CD14-positive monocyte (primary cell): ENCODE data around the gene PNO1. TPM values are rescaled to one million over a fixed set of nuclear protein-coding genes. Genes with fewer than 3 reads are reported as not detected.

Source experiments
- DNase-seq, 3 donors: peaks; one replicate each; pipeline ENCODE4 v3.0.0-alpha.2; 2011 to 2022
- H2AFZ ChIP-seq: 2 replicates; pipeline ENCODE4 v1.6.0; 2012; ENCODE audit warnings: mild to moderate bottlenecking, low read depth, low read length, inconsistent platforms; ENCODE audit not compliant: insufficient read depth, poor library complexity, severe bottlenecking
- H3K27ac ChIP-seq, 2 donors: 1 replicate in 1 of 2; 2 replicates in 1 of 2; pipeline ENCODE4 v1.5.1; 2012 to 2013; ENCODE audit warnings: low read length in 2 of 2, control low read depth in 1 of 2, inconsistent platforms in 1 of 2, low read depth in 1 of 2, mild to moderate bottlenecking in 1 of 2
- H3K27me3 ChIP-seq, 2 donors: one replicate each; pipeline versions ENCODE4 v1.6.0 to v1.6.1; 2011 to 2013; ENCODE audit warnings: low read length in 2 of 2; ENCODE audit not compliant: control insufficient read depth in 2 of 2, insufficient read depth in 2 of 2
- H3K36me3 ChIP-seq, 2 donors: replicated peaks in 1 of 2; 1 replicate in 1 of 2; 2 replicates in 1 of 2; pipeline versions ENCODE4 v1.5.1 to v1.6.1; 2012 to 2013; ENCODE audit warnings: low read length in 2 of 2, control low read depth in 1 of 2, inconsistent platforms in 1 of 2, mild to moderate bottlenecking in 1 of 2; ENCODE audit not compliant: insufficient read depth in 2 of 2, control insufficient read depth in 1 of 2
- H3K4me1 ChIP-seq, 2 donors: 1 replicate in 1 of 2; 2 replicates in 1 of 2; pipeline versions ENCODE4 v1.5.1 to v1.6.1; 2012 to 2013; ENCODE audit warnings: low read length in 2 of 2, control low read depth in 1 of 2, inconsistent platforms in 1 of 2, mild to moderate bottlenecking in 1 of 2, moderate library complexity in 1 of 2; ENCODE audit not compliant: insufficient read depth in 2 of 2, control insufficient read depth in 1 of 2
- H3K4me2 ChIP-seq: replicated peaks from 2 replicates; pipeline ENCODE3; 2012; ENCODE audit warnings: low read length, moderate library complexity, mild to moderate bottlenecking; ENCODE audit not compliant: poor library complexity, severe bottlenecking; ENCODE audit errors: extremely low read depth
- H3K4me3 ChIP-seq, 3 experiments: fragments of 200-600 bp in 1 of 3; sonication (generic) in 1 of 3; replicated peaks in 1 of 3; 1 replicate in 2 of 3; 2 replicates in 1 of 3; pipeline ENCODE4 v1.5.1; 2011 to 2013; ENCODE audit warnings: low read length in 3 of 3, mild to moderate bottlenecking in 3 of 3, control low read depth in 2 of 3, low read depth in 2 of 3, inconsistent platforms in 1 of 3, moderate library complexity in 1 of 3
- H3K79me2 ChIP-seq: 2 replicates; pipeline ENCODE4 v1.6.0; 2012; ENCODE audit warnings: mild to moderate bottlenecking, control low read depth, inconsistent platforms, low read length, moderate library complexity; ENCODE audit not compliant: insufficient read depth
- H3K9ac ChIP-seq: 2 replicates; pipeline ENCODE4 v1.6.0; 2017; ENCODE audit warnings: low read length, mild to moderate bottlenecking; ENCODE audit not compliant: insufficient read depth, poor library complexity, severe bottlenecking
- H3K9me3 ChIP-seq, 2 donors: replicated peaks in 1 of 2; 1 replicate in 1 of 2; 2 replicates in 1 of 2; pipeline versions ENCODE4 v1.5.1 to v1.6.1; 2012 to 2013; ENCODE audit warnings: low read length in 2 of 2, control low read depth in 1 of 2; ENCODE audit not compliant: control insufficient read depth in 1 of 2, insufficient read depth in 1 of 2
- H4K20me1 ChIP-seq: 2 replicates; pipeline ENCODE4 v1.6.0; 2012; ENCODE audit warnings: mild to moderate bottlenecking, low read length, control low read depth, moderate library complexity; ENCODE audit not compliant: insufficient read depth
- H3K27ac Mint-ChIP-seq, 7 donors: one replicate each; pipeline ENCODE4 v1.8.0; 2020; ENCODE audit warnings: mild to moderate bottlenecking in 7 of 7, mixed read lengths in 7 of 7, moderate library complexity in 6 of 7, inconsistent platforms in 2 of 7
- H3K27me3 Mint-ChIP-seq, 3 donors: one replicate each; pipeline ENCODE4 v1.8.0; 2021 to 2022; ENCODE audit warnings: low read depth in 3 of 3, mild to moderate bottlenecking in 3 of 3, mixed read lengths in 3 of 3, moderate library complexity in 3 of 3, inconsistent platforms in 1 of 3
- H3K36me3 Mint-ChIP-seq, 2 donors: one replicate each; pipeline ENCODE4 v1.8.0; 2020; ENCODE audit warnings: mixed read lengths in 2 of 2, inconsistent platforms in 1 of 2, mild to moderate bottlenecking in 1 of 2
- H3K4me1 Mint-ChIP-seq: one replicate; pipeline ENCODE4 v1.8.0; 2020; ENCODE audit warnings: mild to moderate bottlenecking, mixed read lengths
- H3K4me3 Mint-ChIP-seq, 2 donors: one replicate each; pipeline ENCODE4 v1.8.0; 2020; ENCODE audit warnings: mild to moderate bottlenecking in 2 of 2, mixed read lengths in 2 of 2, moderate library complexity in 1 of 2
- H3K9me3 Mint-ChIP-seq, 7 donors: one replicate each; pipeline ENCODE4 v1.8.0; 2020 to 2022; ENCODE audit warnings: mixed read lengths in 7 of 7, mild to moderate bottlenecking in 6 of 7, moderate library complexity in 6 of 7, inconsistent platforms in 2 of 7
- CTCF ChIP-seq: fragments of 200-600 bp; IDR thresholded peaks from one replicate; pipeline ENCODE4 v1.8.0; 2022; ENCODE audit warnings: antibody characterized with exemption, mild to moderate bottlenecking
- WGBS: methylation state at CpG from one replicate; pipeline ENCODE4 v1.1.5; 2013; ENCODE audit warnings: missing lambda C conversion rate; ENCODE audit not compliant: insufficient coverage; 5-methylcytosine and 5-hydroxymethylcytosine counted together
- intact Hi-C, 2 donors: fragments of 100-400 bp; cut with micrococcal nuclease; formaldehyde crosslinking; loops; one replicate each; pipeline versions ENCODE4 v1.15.0 to v1.15.1; 2023
- polyA plus RNA-seq, 3 donors: library from polyadenylated mRNA; depleted of rRNA in 1 of 3; unstranded in 2 of 3; stranded (reverse) in 1 of 3; fragments of 300-500 nt in 2 of 3; fragments of >200 nt in 1 of 3; fragmentation: Illumina TruSeq in 2 of 3; gene quantifications; 1 replicate in 2 of 3; 2 replicates in 1 of 3; pipeline ENCODE4 v1.2.3, GENCODE V29; 2012 to 2021

Gene PNO1
- polyA plus RNA-seq, 3 donors = 4.7 to 14.0 (median 10.8) TPM

- H2AFZ ChIP-seq = no peak overlapping the region
- Mint-ChIP-seq H3K36me3 (peaks cover 31 to 48% of the 10 kb centered on the region in 2 donors), H3K9me3 (peaks cover 0 to 1% (median 0%) of the 10 kb centered on the region in 7 donors), H3K27ac (peak overlapping the region in 1 of 7 donors; percentile 28), H3K27me3 (no peaks in the 10 kb centered on the region), H3K4me3 (no peak overlapping the region), H3K4me1 (peaks cover 24% of the 10 kb centered on the region)
- H3K4me2 ChIP-seq = no peak overlapping the region
- no peak for DNase-seq
- H3K9ac ChIP-seq = no peak overlapping the region
- peaks cover 100% of the 10 kb centered on the region for H3K79me2 ChIP-seq
- intact Hi-C loops = no loop called here
- H3K27ac ChIP-seq = no peak overlapping the region
- peaks cover 100% of the 10 kb centered on the region for H4K20me1 ChIP-seq
- no peaks in the 10 kb centered on the region for H3K4me1 ChIP-seq
- 100% methylated on average over 1 of the region's 2 CpGs for WGBS
- H3K36me3 ChIP-seq = peaks cover 14 to 41% of the 10 kb centered on the region in 2 donors
- no peak for TF ChIP-seq CTCF
- no peaks in the 10 kb centered on the region for H3K9me3 ChIP-seq
- no peaks in the 10 kb centered on the region for H3K27me3 ChIP-seq
- no peak overlapping the region for H3K4me3 ChIP-seq
Observed at GRCh38 chr2:68216454-68217310, 59.0 kb downstream of the PNO1 start.

- Histone ChIP-seq H3K4me3 (no peak overlapping the region), H3K9ac (no peak overlapping the region), H3K4me2 (no peak overlapping the region), H3K79me2 (peaks cover 100% of the 10 kb centered on the region), H3K27ac (no peak overlapping the region), H4K20me1 (peaks cover 100% of the 10 kb centered on the region), H3K9me3 (no peaks in the 10 kb centered on the region), H3K27me3 (no peaks in the 10 kb centered on the region), H3K4me1 (no peaks in the 10 kb centered on the region), H3K36me3 (peaks cover 14 to 30% of the 10 kb centered on the region in 2 donors), H2AFZ (no peak overlapping the region)
- Mint-ChIP-seq H3K27ac (peak overlapping the region in 1 of 7 donors; percentile 2), H3K4me1 (peaks cover 29% of the 10 kb centered on the region), H3K4me3 (no peak overlapping the region), H3K36me3 (peaks cover 27 to 40% of the 10 kb centered on the region in 2 donors), H3K27me3 (no peaks in the 10 kb centered on the region), H3K9me3 (peaks cover 0 to 1% (median 0%) of the 10 kb centered on the region in 7 donors)
- no CpG with 5 or more reads among the region's 3 CpGs for WGBS
- TF ChIP-seq CTCF = no peak
- intact Hi-C loops = no loop called here
- no peak for DNase-seq
Observed at GRCh38 chr2:68217729-68218128, 60.0 kb downstream of the PNO1 start.
